ENCODE data around the gene TET2.
"Not testable (repeated sequence)": the region's sequence is repeated elsewhere in the genome, so short reads cannot be mapped to it uniquely, and the experiment has no call there.

TET2 gene

DNA sequence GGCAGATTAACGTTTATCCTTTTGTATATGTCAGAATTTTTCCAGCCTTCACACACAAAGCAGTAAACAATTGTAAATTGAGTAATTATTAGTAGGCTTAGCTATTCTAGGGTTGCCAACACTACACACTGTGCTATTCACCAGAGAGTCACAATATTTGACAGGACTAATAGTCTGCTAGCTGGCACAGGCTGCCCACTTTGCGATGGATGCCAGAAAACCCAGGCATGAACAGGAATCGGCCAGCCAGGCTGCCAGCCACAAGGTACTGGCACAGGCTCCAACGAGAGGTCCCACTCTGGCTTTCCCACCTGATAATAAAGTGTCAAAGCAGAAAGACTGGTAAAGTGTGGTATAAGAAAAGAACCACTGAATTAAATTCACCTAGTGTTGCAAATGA, 94.8 kb downstream of the TET2 start:
- DNase-seq = no peak

DNA sequence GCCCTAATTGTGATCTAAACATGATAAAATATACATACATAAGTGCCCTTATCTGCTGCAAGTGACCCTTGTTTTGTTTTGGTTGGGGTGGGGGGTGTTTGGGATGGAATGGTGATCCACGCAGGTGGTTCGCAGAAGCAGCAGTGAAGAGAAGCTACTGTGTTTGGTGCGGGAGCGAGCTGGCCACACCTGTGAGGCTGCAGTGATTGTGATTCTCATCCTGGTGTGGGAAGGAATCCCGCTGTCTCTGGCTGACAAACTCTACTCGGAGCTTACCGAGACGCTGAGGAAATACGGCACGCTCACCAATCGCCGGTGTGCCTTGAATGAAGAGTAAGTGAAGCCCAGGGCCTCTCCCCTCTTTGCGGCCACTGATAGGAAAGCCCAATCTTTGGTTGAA, 96.8 kb downstream of the TET2 start:
- no peak for DNase-seq

DNA sequence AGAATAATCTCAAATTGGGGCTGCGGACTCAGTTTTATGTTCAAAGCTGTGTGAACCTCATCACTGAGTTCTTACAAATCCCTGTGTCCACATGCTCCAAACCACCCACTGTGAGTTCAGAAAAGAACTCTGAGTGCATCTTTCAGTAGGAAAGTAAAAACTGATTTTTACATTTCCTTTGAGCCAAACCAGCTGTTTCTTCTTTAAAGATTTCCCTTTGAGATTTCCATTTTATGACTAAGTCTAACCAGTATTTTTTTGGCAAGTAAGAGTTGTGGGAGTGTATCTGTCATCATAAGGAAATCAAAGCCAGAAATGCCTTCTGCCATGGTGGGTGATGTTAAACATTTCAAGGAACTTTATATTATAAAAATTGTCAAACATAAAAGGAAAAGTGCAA, 100.0 kb downstream of the TET2 start:
- DNase-seq = no peak

DNA sequence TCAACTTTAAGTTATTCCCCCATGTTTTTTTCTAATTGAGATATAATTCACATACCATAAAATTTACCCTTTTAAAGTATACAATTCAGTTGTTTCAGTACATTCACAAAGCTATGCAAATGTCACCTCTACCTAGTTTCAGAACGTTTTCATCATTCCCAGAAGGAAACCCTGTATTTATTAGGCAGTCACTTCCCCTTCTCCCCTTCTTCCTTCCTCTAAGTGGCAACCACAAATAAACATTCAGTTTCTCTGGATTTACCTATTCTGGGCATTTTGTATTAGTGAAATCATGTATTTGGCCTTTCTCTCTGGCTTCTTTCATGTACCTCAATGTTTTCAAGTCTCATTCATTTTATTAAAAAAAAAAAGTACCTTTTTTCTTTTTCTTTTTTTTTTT, 101.9 kb downstream of the TET2 start:
- DNase-seq = no peak

DNA sequence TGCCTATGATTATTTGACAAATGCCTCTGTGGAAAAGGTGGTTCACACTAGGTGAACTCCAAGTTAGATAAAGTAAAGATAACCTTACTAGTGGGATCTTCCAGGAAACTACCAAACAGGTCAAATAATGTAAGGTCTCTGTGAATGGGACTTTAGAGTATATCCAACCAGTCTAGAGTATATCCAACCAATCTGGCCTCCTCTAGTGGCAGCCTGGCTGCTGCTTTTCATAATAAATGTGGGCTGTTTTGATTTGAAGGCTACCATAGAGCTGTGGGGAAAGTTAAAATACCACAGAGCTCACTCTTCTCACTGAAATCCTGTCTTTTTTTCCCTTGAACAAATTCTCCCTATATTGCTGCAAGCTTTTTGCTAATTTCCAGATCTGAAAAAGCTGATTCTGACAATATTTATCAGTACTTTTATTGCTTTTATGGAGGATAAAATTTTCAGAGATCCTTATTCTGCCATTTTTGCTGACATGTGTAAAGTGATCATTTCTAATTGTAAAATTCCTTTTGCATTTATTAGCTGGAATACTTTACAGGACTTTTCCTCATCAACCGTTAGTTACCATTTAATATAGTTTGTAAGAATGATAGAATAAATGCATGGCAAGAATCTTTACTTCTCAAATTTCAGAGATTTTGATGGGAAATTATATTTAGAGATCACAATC, 111.3 kb downstream of the TET2 start:
- DNase-seq = no peak

DNA sequence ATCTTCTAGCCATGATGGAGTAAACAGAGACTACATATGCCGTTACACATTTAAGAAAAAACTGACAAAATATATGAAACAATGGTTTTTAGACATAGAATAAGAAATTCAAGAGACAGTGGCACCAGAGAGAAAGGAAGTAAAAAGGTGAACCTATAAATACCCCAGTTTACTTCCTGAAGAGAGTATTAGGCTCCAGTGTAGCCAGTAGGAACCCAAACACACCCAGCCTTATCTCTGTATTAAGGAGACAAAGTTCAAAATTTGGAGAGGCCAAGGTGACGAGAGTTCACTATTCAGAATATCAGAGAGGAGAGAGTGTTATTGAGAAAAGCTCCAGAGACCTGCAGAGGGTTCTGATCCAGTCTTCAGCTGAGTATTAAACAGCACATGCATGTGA, 119.0 kb downstream of the TET2 start:
- DNase-seq = no peak

DNA sequence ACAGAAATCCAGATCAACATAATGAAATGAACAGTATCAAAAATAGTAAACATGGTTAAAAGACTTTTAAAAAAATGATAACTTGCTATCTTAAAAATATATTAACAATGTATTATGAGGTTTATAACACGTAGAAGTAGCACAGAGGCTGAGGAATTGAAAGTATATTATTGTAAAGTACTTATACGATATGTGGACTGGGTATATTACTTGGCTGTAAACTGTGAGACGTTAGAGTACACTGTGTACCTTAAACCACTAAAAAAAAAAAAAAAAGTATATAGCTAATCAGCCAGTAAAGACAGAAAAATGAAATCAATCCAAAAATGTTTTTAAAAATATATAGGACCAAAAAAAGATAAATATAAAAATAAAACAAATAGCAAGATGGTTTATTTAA, 120.6 kb downstream of the TET2 start:
- DNase-seq = no peak

DNA sequence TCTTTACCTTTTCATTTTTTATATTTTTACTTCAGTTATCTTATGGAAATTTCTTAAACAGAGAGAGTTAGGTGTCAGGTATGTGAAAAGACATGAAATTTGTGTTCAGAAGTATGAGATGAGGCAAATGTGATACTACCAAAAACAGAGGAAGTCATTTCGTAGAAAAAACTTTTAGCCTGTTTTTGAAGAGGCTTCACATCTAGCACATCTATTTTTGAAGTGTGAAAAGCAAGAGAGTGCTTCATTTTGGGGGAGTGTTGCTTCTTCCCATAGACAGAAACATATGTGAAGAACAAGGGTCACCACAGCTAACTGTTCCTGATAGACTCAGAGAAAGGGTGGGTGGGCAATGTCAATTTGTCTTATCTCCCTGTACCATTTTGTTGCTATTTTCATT, 125.3 kb downstream of the TET2 start:
- no peak for DNase-seq

DNA sequence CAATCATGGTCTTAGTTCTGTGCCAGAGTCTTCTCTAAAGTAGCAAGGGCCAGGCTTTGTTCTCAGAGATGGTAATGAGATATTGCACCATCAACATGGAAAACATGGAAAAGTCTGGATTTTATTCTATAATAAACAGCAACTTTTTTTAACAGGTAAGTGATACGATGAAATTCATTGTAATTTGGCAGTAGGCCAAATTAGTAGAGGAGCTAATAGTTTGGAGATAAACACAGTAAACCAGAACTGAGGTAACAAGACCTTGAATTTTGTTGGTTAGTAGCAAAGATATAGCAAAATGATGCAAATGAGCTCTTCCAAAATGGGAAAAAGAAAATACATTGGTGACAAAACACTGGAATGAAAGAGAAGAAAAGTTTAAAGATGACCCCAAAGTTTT, 126.6 kb downstream of the TET2 start:
- no peak for DNase-seq

DNA sequence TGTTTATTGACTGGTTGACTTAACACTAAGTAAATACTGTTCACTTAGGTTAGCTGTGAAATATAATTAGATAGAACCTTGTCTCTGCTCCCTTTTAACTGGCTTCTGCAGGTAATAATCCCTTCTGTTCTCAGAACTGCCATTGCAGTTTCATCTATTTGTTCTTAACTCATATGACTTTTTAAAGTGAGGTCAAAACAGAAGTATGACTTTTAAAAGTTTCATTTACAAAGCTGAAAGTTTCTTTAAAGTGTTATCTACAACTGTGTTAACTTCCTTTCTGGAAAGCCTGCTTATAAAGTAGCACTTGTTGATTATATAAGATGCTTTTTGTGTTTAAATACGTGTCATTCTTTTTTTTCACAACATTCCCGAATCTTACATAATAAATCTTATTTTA, 127.4 kb downstream of the TET2 start:
- no peak for DNase-seq

DNA sequence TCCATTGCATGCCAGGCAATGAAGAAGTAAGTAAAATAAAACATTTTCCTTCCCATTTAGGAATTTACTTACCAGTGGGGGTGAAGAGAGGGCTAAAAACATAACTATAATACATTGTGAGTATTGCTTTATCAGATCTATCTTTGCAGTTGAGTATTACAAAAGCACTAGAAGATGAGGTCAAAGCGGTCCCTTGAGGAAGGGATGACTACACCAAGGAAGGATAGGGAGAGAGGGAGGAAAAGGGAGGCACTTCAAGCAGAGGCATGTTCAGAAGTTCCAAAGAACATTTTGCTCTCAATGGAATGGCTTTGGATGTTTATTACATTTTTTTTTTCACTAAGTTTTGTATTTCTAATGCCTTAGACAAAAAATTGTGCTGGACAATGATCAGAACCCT, 127.8 kb downstream of the TET2 start:
- DNase-seq = no peak

DNA sequence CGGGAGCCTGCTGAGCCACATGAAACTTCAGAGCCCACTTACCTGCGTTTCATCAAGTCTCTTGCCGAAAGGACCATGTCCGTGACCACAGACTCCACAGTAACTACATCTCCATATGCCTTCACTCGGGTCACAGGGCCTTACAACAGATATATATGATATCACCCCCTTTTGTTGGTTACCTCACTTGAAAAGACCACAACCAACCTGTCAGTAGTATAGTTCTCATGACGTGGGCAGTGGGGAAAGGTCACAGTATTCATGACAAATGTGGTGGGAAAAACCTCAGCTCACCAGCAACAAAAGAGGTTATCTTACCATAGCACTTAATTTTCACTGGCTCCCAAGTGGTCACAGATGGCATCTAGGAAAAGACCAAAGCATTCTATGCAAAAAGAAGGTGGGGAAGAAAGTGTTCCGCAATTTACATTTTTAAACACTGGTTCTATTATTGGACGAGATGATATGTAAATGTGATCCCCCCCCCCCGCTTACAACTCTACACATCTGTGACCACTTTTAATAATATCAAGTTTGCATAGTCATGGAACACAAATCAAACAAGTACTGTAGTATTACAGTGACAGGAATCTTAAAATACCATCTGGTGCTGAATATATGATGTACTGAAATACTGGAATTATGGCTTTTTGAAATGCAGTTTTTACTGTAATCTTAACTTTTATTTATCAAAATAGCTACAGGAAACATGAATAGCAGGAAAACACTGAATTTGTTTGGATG, 129.9 kb downstream of the TET2 start:
- no peak for DNase-seq

DNA sequence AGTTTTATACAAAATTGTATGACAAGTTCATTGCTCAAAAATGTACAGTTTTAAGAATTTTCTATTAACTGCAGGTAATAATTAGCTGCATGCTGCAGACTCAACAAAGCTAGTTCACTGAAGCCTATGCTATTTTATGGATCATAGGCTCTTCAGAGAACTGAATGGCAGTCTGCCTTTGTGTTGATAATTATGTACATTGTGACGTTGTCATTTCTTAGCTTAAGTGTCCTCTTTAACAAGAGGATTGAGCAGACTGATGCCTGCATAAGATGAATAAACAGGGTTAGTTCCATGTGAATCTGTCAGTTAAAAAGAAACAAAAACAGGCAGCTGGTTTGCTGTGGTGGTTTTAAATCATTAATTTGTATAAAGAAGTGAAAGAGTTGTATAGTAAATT, 131.0 kb downstream of the TET2 start:
- DNase-seq = no peak

DNA sequence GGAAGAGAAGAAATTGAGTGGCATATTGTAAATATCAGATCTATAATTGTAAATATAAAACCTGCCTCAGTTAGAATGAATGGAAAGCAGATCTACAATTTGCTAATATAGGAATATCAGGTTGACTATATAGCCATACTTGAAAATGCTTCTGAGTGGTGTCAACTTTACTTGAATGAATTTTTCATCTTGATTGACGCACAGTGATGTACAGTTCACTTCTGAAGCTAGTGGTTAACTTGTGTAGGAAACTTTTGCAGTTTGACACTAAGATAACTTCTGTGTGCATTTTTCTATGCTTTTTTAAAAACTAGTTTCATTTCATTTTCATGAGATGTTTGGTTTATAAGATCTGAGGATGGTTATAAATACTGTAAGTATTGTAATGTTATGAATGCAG, 132.6 kb downstream of the TET2 start:
- no peak for DNase-seq

DNA sequence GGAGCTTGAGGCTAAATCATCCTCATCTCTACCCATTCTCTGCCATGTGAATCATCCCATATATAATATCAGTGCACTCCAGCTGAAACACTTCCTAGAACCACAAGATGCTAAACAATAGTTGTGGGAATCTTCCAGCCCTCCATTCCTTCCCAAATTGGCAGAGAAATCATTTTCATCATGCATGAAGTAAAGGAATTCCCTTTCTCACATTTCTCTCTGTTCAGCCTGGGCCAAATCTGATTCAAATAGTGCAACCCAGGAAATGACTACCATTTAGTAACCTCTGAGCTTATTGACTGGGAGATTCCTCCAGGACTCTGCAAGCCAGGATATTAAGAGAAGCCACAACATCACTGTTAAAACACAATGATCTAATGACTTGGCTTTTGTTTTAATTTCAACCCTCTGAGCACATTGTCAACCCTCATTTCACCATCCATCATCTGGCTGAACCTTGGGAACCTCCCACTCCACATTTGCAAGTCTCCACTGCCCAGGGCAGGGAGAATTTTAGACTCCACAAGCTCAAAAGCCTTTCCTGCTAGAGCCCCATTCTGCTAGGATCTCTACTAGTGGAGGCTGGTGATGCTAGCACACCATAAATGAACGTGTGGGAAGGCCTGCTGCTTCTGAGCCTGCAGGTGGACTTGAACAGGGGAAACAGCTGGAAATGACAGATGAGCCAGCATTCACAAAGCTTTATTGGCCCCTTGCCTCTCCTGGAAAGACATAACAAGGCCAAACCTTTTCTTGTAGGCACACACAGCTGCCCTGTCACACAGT, 133.9 kb downstream of the TET2 start:
- DNase-seq = no peak

DNA sequence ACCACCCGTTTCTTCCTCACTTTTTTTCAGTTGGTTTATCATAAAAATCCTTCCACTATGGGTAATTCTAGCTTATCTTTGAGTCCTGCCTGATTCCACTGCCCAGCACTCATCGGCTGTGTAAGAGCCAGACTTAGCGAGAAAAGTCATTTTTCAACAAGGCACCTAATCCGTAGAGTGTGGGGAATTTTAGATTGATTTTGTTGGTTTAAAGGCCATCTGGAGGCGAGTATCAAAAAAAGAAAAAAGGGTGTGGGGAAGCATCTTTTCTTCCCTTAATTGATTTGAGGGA, 134.4 kb downstream of the TET2 start:
- no peak for DNase-seq

DNA sequence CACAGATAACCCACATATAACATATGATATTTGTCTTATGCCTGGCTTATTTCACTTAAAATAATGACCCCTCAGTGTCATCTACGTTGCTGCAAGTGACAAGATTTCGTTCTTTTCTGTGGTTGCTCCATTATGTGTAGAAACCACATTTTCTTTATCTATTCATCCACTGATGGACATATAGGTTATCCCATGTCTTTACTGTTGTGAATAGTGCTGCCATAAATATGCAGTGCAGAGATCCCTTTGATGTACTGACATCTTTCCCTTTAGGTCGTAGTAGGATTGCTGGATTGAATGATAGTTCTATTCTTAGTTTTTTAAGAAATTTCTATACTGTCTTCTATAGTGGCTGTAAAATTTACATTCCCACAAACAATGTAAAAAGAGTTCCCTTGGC, 135.8 kb downstream of the TET2 start:
- DNase-seq = no peak

DNA sequence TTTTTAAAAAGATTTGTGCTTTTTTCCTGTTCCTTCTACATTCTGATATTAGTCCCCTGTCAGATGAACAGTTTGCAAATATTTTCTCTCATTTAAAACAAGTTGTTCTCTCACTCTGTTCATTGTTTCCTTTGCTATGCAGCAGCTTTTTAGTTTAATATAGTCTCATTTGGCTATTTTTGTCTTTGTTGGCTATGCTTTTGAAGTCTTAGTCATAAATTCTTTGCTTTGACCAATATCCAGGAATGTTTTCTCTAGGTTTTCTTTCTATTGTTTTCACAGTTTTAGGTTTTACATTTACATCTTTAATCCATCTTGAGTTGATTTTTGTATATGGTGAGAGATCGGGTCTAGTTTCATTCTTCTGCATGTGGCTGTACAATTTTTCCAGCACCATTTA, 136.8 kb downstream of the TET2 start:
- DNase-seq = no peak

DNA sequence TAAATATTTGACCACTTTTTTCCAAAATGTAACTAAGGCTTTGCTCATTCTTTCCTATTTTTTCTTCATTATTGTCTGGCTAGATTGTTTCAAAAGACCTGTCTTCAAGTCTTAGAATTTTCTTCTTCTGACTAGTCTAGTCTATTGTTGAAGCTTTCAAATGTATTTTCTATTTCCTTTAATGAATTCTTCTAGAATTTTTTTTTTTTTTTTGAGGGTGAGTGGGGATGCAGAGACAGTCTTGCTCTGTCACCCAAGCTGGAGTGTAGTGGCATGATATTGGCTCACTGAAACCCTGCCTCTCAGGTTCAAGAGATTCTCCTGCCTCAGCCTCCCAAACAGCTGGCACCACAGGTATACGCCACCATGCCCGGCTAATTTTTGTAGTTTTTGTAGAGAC, 141.4 kb downstream of the TET2 start:
- no peak for DNase-seq

DNA sequence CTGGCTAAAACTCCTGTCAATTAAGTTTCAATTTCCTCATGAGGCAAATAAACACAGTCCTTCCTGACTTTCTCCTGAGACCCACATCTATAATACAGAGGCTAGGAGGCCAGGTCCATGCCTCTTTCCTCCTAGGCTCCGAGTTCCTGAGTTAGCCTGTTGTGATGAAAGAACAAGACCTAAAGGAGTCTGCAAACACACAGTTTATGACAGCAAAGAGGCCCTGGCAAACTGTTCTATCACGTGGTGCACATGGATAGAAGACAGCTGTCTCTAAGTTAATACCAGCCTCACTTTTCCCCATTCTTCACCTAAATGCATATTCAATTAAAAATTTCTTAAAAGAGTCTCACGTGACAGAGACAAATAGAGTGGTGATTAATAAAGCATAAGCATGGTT, 145.2 kb downstream of the TET2 start:
- DNase-seq = no peak

DNA sequence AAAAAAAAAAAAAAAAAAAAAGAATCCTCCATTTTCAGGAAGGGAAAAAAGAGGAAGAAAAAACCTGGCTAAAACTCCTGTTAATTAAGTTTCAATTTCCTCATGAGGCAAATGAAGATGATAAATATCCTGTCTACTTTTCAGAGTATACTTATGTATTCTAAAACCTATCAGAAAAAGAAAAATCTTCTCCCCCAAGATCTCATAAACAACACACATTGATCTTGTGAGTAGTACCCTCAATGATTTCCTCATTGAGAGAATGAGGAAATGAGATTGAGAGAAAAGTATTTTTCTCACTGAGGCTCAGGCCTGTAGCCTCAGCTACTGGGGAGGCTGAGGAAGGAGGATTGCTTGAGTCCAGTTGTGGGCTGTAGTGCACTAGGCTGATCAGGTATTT, 146.7 kb downstream of the TET2 start:
- no peak for DNase-seq

DNA sequence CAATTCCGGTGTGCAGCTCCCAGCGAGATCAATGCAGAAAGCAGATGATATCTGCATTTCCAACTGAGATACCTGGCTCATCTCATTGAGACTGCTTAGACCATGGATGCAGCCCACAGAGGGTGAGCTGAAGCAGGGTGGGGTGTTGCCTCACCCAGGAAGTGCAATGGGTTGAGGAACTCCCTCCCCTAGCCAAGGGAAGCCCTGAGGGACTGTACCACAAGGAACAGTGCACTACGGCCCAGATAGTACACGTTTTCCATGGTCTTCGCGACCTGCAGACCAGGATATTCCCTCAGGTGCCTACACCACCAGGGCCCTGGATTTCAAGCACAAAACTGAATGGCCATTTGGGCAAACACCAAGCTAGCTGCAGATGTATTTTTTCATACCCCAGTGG, 150.0 kb downstream of the TET2 start:
- no peak for DNase-seq

DNA sequence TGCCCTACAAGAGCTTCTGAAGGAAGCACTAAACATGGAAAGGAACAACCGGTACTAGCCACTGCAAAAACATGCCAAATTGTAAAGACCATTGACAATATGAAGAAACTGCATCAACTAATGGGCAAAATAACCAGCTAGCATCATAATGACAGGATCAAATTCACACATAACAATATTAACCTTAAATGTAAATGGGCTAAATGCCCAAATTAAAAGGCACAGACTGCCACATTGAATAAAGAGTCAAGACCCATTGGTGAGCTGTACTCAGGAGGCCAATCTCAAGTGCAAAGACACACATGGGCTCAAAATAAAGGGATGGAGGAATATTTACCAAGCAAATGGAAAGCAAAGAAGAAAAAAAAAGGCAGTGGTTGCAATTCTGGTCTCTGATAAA, 152.4 kb downstream of the TET2 start:
- DNase-seq = not testable (repeated sequence)

DNA sequence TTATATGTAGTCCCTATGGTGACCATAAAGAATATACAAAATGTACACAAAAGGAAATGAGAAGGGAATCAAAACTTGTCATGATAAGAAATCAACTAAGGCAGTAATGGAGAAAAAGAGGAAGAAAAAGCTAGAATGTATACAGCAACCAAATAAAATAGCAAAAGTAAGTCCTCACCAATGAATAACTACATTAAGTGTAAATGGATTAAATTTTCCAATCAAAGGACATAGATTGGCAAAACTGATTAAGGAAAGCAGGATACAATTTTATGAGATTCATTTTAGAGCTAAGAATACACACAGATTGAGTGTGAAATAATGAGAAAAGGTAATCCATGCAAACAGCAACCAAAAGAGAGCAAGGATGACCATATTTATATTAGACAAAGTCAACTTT, 157.4 kb downstream of the TET2 start:
- no peak for DNase-seq
